ENCODE results near the gene RGS10.

Gene RGS10, protein sequence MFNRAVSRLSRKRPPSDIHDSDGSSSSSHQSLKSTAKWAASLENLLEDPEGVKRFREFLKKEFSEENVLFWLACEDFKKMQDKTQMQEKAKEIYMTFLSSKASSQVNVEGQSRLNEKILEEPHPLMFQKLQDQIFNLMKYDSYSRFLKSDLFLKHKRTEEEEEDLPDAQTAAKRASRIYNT

DNA sequence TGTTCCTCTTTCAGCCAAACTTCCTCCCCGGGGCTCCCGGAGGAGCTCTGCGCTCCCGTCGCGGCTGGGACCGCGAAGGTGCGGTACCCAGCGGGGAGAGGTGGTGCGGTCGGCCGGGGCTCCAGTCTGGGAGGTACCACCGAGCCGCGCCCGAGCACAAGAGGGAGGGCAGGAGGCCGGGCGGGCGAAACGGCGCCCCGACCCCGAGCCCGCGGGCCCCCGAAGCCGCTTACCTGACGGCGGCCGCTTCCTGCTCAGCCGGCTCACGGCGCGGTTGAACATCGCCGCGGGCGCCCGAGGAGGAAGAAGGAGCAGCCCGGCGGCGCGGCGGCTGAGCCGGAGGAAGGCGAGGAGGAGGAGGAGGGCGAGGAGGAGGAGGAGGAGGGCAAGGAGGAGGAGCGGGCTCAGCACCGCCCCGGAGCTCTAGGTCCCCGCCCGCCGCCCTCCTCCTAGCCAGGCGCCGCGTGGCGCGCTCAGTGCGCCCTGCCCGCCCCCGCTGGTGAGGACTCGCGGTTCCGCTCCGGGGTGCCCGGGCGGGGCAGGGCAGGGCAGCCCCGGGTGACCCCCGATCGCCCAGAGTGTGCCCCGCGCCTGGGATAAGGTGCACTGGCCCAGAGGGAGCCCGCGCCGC is at the start of gene RGS10:
Gene RGS10 (minus strand): TSS at position 363 of the 631 bp plus-strand sequence. CDS start 81 bp downstream, at position 282.
- no peaks in the 10 kb centered on the region; the same call in 1 of the 2 replicates for H4K20me1 ChIP-seq (ENCODE audit: low read depth, low read length)
- peak within 1 kb of the TSS; percentile 69 for H3K9ac ChIP-seq (ENCODE audit: low read length)
- no peaks in the 10 kb centered on the region for H3K79me2 ChIP-seq (ENCODE audit: insufficient read depth, low read length)
- H3K4me3 ChIP-seq (ENCODE audit: insufficient read depth, low read length, poor library complexity, severe bottlenecking), result peak within 1 kb of the TSS; percentile 77
- H3K27ac ChIP-seq (ENCODE audit: low read depth, low read length), result peak within 1 kb of the TSS; percentile 37; the same call in 1 of the 2 replicates
- no peaks in the 10 kb centered on the region for H3K9me3 ChIP-seq (ENCODE audit: insufficient read depth, low read length)
- TF ChIP-seq, protein P1, sequence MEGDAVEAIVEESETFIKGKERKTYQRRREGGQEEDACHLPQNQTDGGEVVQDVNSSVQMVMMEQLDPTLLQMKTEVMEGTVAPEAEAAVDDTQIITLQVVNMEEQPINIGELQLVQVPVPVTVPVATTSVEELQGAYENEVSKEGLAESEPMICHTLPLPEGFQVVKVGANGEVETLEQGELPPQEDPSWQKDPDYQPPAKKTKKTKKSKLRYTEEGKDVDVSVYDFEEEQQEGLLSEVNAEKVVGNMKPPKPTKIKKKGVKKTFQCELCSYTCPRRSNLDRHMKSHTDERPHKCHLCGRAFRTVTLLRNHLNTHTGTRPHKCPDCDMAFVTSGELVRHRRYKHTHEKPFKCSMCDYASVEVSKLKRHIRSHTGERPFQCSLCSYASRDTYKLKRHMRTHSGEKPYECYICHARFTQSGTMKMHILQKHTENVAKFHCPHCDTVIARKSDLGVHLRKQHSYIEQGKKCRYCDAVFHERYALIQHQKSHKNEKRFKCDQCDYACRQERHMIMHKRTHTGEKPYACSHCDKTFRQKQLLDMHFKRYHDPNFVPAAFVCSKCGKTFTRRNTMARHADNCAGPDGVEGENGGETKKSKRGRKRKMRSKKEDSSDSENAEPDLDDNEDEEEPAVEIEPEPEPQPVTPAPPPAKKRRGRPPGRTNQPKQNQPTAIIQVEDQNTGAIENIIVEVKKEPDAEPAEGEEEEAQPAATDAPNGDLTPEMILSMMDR (IDR thresholded peaks at IDR 0.05; ENCODE audit: insufficient read depth, low read length, poor library complexity, severe bottlenecking), result no peak
- TF ChIP-seq EZH2phosphoT487 (conservative IDR thresholded peaks at IDR 0.05; ENCODE audit: low read length), result no peak
- peak within 1 kb of the TSS; percentile 62 for H3K4me2 ChIP-seq (ENCODE audit: low read depth, low read length, poor library complexity, severe bottlenecking)
- 0 out of 2 replicates have a peak, but pooled peaks cover 12% of the 10 kb centered on the region for H3F3A ChIP-seq (ENCODE audit: insufficient read depth)
- H3K27me3 ChIP-seq (ENCODE audit: low read length), result no peaks in the 10 kb centered on the region
- peak within 1 kb of the TSS; percentile 88 for H2AFZ ChIP-seq (ENCODE audit: low read depth, low read length, severe bottlenecking)
- no peaks in the 10 kb centered on the region for H3K36me3 ChIP-seq (ENCODE audit: low read length)
- H3K9me2 ChIP-seq (replicated peaks; ENCODE audit: insufficient read depth, low read length), result no peaks in the 10 kb centered on the region

DNA sequence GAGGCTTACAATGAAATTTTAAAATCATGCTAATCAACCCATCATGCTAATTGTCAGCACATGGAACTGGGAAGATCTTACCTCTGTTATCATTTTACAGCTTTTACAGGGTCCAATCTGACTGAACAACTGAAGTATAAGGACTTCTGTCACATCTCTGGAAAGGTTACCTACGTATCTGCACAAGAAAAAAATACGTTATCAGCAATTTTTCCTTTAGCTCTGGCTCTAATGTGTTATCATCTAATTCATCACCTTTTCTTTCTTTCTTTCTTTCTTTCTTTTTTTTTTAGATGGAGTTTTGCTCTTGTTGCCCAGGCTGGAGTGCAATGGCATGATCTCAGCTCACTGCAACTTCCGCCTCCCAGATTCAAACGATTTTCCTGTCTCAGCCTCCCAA is 45.6 kb upstream of the RGS10 start:
- H2AFZ ChIP-seq (ENCODE audit: low read depth, low read length, severe bottlenecking), result no peak overlapping the region
- no peaks in the 10 kb centered on the region for H3K9me3 ChIP-seq (ENCODE audit: insufficient read depth, low read length)
- peaks cover 53% of the 10 kb centered on the region for H4K20me1 ChIP-seq (ENCODE audit: low read depth, low read length)
- H3K27ac ChIP-seq (ENCODE audit: low read depth, low read length), result no peak overlapping the region
- TF ChIP-seq EZH2phosphoT487 (conservative IDR thresholded peaks at IDR 0.05; ENCODE audit: low read length), result no peak
- TF ChIP-seq, protein P1 (IDR thresholded peaks at IDR 0.05; ENCODE audit: insufficient read depth, low read length, poor library complexity, severe bottlenecking), result no peak
- peaks cover 30% of the 10 kb centered on the region; the same call in 1 of the 2 replicates for H3K36me3 ChIP-seq (ENCODE audit: low read length)
- H3K9ac ChIP-seq (ENCODE audit: low read length), result no peak overlapping the region
- peaks cover 5% of the 10 kb centered on the region; the same call in 1 of the 2 replicates for H3F3A ChIP-seq (ENCODE audit: insufficient read depth)
- H3K9me2 ChIP-seq (replicated peaks; ENCODE audit: insufficient read depth, low read length), result no peaks in the 10 kb centered on the region
- H3K4me3 ChIP-seq (ENCODE audit: insufficient read depth, low read length, poor library complexity, severe bottlenecking), result no peak overlapping the region
- H3K4me2 ChIP-seq (ENCODE audit: low read depth, low read length, poor library complexity, severe bottlenecking), result no peak overlapping the region
- H3K27me3 ChIP-seq (ENCODE audit: low read length), result no peaks in the 10 kb centered on the region
- H3K79me2 ChIP-seq (ENCODE audit: insufficient read depth, low read length), result peaks cover 99% of the 10 kb centered on the region

DNA sequence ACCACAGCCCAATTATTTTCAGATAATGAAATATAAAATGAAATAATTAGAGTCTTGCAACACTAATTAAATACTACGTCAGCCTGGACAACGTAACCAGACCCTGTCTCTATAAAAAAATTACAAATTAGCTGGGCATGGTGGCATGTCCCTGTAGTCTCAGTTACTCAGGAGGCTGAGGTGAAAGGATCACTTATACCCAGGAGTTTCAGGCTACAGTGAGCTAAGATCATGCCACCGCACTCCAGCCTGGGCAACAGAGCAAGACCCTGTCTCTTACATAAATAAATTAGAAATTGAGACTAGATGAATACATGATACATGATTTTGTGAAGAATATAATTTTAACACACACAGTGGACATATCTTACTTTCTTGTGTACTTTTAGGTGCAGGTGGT is 35.8 kb upstream of the RGS10 start:
- H3K9me2 ChIP-seq (replicated peaks; ENCODE audit: insufficient read depth, low read length), result no peaks in the 10 kb centered on the region
- peaks cover 25% of the 10 kb centered on the region for H4K20me1 ChIP-seq (ENCODE audit: low read depth, low read length)
- peaks cover 92% of the 10 kb centered on the region for H3K36me3 ChIP-seq (ENCODE audit: low read length)
- H3K4me2 ChIP-seq (ENCODE audit: low read depth, low read length, poor library complexity, severe bottlenecking), result no peak overlapping the region
- H3K9me3 ChIP-seq (ENCODE audit: insufficient read depth, low read length), result no peaks in the 10 kb centered on the region
- H3K79me2 ChIP-seq (ENCODE audit: insufficient read depth, low read length), result peaks cover 13% of the 10 kb centered on the region
- no peak overlapping the region for H3K4me3 ChIP-seq (ENCODE audit: insufficient read depth, low read length, poor library complexity, severe bottlenecking)
- H3F3A ChIP-seq (ENCODE audit: insufficient read depth), result peaks cover 31% of the 10 kb centered on the region
- H3K9ac ChIP-seq (ENCODE audit: low read length), result no peak overlapping the region
- TF ChIP-seq, protein P1 (IDR thresholded peaks at IDR 0.05; ENCODE audit: insufficient read depth, low read length, poor library complexity, severe bottlenecking), result no peak
- TF ChIP-seq EZH2phosphoT487 (conservative IDR thresholded peaks at IDR 0.05; ENCODE audit: low read length), result no peak
- no peaks in the 10 kb centered on the region for H3K27me3 ChIP-seq (ENCODE audit: low read length)
- H3K27ac ChIP-seq (ENCODE audit: low read depth, low read length), result no peak overlapping the region
- no peak overlapping the region for H2AFZ ChIP-seq (ENCODE audit: low read depth, low read length, severe bottlenecking)
